SH-SY5Y (cell line): ENCODE results near the gene CCNY.

Experiments used
- GATA2 ChIP-seq: IDR thresholded peaks from 2 replicates; pipeline ENCODE4 v1.6.1; 2011; ENCODE audit warnings: mild to moderate bottlenecking, low read depth, low read length
- GATA3 ChIP-seq: IDR thresholded peaks from 2 replicates; pipeline ENCODE4 v1.6.1; 2011; ENCODE audit warnings: low read depth, mild to moderate bottlenecking, low read length, moderate library complexity

DNA sequence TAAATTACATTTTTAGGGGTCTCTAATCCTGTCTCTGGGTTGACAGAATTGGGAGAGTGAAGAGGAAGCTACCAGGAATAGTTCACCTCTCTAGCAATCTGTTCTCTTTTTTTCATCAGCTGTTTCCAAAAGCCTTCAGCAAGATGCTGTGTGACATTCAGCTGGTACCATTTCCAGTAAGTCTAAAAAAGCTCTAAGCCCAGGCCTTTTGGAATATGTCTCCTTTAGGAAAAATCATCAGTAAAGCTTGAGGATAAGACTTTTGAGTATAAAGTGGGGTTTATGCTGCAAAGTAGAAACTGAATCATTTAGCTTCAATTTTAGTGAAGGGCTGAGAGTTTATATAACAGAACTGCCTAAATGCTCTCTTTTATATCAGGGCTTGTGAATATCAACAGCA, 81.5 kb downstream of the CCNY start:
- TF ChIP-seq GATA2 (no peak), GATA3 (no peak)
